Fibroblast of lung (primary cell): ENCODE measurements around the gene DXO.

Source experiments
- EZH2 ChIP-seq: IDR thresholded peaks from 2 replicates; pipeline ENCODE4 v1.5.1; 2012; ENCODE audit warnings: low read length, control low read depth, mild to moderate bottlenecking; ENCODE audit errors: missing control alignments
- TF ChIP-seq, protein P1 (sequence below), 2 donors: IDR thresholded peaks in 1 of 2; conservative IDR thresholded peaks in 1 of 2; 1 replicate in 1 of 2; 2 replicates in 1 of 2; pipeline ENCODE4 v1.5.1; 2011 to 2012; ENCODE audit warnings: low read length in 2 of 2, control low read depth in 1 of 2, inconsistent platforms in 1 of 2, low read depth in 1 of 2, mild to moderate bottlenecking in 1 of 2

DNA sequence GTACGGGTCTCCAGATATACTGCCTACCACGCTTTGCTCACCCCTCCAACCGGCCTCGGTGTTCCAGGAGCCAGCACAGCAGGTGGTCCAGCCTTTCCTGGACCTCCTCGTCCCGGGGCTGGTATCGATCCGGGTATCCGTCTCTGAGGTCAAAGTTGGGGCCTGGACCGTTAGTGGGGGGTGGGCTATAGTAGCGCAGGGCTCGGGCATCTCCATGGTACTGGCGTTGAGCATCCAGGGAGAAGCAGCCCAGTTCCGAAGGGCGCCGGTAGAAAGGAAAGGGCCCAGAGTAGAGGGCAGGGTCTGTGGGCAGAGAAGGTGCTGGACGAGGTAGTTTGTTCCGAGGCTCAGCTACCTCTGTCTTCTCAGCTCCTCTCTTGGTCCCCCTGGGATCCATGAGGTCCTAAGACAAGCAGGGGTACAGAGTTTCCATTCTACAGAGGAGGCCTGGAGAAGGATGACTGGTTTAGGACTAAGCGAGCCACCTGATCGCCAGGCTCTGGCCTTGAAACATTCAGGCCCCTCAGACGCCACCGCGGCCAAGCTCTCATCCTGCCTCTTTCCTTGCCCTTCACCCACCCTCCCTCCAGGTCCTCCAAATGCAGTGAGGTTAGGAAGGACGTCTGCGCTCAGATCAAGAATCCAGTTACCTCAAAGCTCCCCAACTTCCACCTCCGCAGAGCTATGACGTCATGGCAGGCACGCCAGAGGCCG is 502 bp downstream of the DXO start:
- TF ChIP-seq, protein P1, sequence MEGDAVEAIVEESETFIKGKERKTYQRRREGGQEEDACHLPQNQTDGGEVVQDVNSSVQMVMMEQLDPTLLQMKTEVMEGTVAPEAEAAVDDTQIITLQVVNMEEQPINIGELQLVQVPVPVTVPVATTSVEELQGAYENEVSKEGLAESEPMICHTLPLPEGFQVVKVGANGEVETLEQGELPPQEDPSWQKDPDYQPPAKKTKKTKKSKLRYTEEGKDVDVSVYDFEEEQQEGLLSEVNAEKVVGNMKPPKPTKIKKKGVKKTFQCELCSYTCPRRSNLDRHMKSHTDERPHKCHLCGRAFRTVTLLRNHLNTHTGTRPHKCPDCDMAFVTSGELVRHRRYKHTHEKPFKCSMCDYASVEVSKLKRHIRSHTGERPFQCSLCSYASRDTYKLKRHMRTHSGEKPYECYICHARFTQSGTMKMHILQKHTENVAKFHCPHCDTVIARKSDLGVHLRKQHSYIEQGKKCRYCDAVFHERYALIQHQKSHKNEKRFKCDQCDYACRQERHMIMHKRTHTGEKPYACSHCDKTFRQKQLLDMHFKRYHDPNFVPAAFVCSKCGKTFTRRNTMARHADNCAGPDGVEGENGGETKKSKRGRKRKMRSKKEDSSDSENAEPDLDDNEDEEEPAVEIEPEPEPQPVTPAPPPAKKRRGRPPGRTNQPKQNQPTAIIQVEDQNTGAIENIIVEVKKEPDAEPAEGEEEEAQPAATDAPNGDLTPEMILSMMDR (conservative IDR thresholded peaks at IDR 0.05 in 1 of 2, IDR thresholded peaks at IDR 0.05 in 1 of 2; ENCODE audit: low read depth in 1 of 2, low read length in 2 of 2): no peak
- TF ChIP-seq EZH2: no peak
